HG03064 (cell line): ENCODE results near the gene POU5F1.
"Not testable (repeated sequence)": the region's sequence is repeated elsewhere in the genome, so short reads cannot be mapped to it uniquely, and the experiment has no call there.

Experiments
- ATAC-seq: cut with Tn5 transposase; IDR thresholded peaks from one replicate; pipeline ENCODE4 v1.9.1; 2021; ENCODE audit warnings: low read depth; ENCODE audit not compliant: unreplicated experiment

POU5F1 gene

DNA sequence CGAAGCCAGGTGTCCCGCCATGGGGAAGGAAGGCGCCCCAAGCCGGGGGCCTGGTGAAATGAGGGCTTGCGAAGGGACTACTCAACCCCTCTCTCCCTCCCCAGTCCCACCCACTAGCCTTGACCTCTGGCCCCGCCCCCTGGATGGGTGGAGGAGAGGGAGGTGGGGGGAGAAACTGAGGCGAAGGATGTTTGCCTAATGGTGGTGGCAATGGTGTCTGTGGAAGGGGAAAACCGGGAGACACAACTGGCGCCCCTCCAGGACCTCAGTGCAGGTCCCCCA lies at the start of gene POU5F1:
TSS of gene POU5F1 (minus strand) at position 83 of the 282 bp plus-strand sequence. CDS start at position 21, 62 bp downstream.
- ATAC-seq = no peak

DNA sequence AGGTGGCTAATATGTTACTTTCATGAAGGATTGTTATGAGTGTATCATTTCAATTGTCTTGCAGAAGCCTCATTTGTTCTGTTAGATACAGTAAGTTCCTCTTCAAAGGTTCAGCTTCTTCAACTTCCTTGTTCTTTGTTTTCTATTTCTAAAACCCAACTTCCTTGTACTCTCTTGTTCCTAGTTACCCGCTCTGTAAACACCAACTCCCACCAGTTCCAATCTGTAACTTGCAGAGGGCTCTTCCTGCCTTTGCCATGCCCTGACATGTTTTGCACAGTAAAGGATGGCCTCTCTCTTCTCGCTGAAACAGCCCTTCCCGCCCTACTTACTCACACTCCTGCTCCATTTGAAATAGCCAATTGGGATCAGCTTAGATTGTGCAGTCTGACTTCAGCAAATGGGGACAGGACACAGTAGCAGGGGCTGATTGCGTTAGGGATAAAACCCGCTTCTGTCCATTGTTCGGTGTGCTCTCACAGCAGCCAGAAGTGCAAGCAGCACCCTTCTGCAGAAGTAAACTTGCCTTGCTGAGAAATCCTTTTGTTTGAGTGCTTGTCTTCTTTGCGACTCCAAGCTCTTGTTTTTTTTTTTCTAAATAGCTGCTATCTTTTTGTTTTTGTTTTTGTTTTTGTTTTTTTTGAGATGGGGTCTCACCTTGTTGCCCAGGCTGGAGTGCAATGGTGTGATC lies 45.9 kb upstream of the POU5F1 start:
- ATAC-seq = no peak

DNA sequence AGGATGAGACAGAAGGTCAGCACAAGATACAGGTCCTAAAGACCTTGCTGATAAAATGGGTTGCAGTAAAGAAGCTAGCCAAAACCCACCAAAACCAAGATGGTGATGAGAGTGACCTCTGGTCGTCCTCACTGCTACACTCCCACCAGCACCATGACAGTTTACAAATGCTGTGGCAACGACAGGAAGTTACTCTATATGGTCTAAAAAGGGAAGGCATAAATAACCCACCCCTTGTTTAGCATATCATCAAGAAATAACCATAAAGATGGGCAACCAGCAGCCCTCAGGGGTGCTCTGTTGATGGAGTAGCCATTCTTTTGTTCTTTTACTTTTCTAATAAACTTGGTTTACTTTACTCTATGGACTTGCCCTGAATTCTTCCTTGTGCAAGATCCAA lies 44.7 kb upstream of the POU5F1 start:
- ATAC-seq = not testable (repeated sequence)

DNA sequence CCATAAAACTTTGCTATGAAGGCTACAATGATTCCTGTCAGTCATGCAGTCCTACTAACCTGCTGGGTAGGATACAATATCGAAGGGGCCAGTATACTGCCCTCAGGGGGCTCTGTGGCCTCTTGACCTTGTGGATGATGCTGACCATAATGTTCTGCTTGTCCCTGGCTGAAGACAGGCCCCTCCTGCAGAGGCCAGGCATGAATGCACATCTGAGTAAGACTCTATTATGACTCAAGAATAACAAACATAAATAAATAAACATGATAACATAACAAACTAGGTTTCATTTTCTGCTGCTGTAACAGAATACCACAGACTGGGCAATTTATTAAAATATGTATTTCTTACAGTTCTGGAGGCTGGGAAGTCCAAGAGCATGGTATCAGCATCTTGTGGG lies 44.0 kb upstream of the POU5F1 start:
- ATAC-seq = no peak

DNA sequence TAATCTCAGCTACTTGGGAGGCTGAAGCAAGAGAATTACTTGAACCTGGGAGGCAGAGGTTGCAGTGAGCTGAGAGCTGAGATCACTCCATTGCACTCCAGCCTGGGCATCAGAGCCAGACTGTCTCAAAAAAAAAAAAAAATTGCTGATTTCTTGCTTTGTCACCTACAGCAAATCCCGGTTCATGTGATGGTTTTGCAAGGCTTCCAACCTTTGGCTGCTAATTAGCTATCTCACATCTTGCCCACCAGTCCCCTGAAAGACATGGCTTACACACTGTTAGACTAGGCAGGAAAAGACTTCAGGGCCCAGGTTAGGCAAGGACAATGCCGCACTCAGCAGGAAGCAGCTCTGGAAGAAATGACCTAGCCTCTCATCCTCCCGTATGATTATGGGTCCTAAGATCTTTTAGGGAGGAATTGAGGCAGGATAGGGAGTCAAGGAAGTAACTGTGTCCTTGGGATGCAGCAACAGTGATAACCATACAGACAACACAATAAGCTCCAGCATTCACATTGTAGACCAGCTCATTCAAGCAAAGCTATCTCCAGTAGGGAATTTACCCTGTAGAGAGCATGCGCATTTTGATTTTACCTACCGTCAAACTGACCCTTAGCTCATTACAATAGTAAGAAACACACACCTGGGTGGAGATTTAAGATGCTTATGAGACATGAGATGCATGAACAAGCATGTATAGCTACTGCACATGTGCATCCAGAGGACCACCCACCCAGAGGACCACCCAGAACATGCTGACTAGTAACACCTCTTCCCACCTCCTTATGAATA lies 40.5 kb upstream of the POU5F1 start:
- ATAC-seq = no peak

DNA sequence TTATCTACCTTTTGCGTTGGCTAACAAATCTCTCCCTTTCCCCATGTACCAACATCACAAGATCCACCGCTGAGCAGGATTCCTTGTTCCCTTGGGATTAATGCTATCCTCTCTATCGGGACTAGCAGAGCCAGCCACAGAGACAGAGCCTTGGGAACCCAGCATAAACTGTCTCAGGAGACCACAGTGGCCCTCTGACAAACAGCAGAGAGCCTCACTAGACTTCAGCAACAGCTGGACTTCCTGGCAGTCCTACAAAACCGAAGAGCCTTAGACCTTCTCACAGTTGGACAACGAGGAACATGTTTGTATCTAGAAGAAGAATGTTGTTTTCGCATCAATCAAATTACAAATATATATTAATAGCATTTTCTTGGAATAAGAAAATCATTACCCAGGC lies 39.6 kb upstream of the POU5F1 start:
- no peak for ATAC-seq

DNA sequence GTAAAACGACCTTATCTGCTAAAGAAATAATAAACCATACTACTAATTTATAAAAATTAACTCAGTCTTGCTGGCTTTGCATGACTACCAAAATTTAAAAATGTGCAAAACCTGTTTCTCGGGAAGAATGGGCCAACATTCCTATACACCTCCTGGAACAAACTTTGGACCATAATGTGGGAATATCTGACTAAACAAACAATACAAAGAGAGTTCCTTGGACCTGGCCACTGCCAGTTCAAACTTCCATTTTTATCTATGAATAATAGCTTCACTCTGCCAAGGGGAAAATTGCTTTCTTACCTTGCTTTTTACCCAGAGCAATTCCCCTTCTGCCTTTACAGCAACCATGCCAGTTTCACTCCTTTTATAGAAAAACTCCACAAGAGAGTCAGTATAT lies 38.7 kb upstream of the POU5F1 start:
- ATAC-seq = no peak

DNA sequence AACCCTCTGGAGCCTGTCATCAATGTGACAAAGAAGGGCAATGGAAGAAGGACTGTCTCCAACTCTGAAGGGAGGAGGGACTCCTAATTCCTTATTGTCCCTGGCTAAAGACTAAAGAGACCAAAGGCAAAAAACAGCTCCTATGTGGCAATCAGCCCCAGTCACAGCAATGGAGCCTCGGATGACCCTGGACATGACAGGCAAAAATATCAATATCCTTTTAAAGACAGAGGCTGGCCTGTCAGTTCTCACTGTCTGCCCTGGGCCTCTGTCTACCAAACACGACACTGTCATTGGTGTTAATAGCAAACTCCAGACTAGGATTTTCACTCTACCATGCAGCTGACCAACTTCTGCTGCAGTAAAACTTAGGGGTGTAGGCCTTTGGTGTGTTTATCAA lies 38.0 kb upstream of the POU5F1 start:
- ATAC-seq = no peak

DNA sequence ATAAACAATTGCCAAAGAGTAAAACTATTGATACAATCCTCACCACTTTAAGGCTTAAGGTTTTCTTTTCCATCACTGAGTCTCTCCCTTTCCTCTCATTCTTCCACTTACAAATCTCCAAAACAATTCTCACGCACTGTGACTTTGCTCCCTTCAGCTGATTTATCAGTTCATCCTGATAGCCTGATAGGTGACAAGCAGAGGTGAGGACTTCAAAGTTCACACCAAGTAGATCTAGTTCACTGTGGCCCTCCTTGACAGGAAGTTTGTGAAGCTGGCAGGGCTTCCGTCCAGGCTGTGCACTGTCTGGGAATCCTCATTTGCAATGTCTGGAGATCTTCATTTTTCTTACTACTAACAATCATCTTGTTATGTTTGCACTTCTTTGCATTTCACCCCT lies 35.2 kb upstream of the POU5F1 start:
- ATAC-seq = no peak

DNA sequence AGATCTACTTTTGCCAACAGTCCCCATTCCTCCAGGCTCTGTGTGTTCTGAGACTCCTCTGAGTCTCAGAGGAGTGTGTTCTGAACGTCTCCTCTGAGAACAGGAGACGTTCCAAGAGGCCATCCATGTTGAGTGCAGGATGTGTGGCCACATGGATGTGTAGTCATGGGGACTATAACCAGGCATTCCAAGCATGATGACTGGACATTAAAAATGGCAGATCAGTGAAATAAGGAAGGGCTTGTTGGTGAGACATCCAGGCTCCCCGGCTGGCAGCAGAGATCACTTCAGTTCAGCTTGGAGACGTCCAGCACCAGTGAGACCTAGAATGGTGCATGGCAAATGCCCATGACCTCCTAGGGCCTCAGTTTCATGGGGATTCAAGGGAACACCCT lies 34.3 kb upstream of the POU5F1 start:
- ATAC-seq = no peak

DNA sequence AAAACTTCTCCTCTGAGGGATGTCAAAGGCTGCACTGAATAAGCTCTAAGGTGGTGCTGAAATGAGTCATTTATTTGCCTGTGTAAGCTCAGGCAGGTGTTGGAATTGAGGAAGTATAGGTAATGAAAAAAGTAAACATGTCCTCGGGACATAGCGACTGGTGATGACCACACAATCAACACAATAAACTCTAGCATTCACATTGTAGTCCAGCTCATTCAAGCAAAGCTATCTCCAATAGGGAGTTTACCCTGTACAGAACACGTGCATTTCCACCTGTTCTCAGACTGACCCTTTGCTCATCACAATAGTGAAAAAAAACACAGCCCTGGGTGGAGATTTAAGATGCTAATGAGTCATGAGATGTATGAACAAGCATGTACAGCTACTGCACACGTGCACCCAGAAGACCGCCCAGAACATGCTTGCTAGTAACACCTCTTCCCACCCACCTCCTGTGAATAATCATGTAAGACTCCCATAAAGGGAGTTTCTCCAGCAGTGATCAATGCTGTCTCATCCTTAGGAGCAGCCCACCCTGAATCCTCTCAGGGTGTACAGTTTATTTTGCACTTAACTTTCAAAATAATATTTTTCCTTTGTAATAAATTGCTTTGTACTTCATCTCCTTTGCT lies 33.0 kb upstream of the POU5F1 start:
- ATAC-seq = peak; percentile 38

DNA sequence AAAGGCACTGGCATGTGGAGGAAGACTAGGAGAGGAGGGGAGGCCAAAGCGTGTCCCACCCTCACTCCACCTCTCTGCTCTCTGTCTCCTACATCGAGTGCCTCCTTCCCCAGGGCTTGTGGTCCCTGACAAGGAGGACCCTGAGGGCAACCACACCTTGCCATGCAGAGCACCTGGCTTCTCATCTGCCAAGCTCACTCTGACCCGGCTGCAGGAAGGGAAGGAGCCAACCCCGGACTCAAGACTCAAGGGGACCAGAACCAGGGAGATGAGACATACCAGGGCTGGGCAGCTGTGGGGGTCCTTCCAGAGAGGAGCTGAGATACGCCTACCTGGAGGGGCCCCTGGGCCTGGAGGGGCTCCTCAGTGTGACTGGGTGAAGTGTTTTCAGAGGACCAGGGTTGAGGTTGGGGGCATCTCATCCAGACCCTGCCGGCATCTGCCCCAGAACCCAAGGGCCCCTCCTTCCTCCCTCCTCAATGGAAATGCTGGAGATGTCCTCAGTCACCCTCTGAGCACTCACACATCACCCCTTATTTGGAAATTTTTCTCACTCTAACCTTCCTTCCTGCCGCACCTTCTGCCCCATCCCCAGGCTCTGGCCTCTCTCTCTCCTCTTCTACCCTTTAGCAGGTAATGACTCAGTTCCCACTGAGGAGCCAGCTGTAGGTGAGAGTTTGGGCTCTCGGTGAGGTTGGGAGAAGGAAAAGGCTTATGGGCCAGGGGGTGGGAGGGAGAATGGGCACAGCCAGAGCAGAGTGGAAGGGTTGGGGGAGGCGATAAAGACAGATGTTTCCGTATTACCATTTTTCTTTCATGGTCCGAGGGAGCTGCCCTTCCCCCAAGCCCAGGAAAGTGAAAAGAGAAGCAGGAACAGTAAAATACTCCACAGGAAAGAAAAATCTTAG lies 32.0 kb upstream of the POU5F1 start:
- no peak for ATAC-seq

DNA sequence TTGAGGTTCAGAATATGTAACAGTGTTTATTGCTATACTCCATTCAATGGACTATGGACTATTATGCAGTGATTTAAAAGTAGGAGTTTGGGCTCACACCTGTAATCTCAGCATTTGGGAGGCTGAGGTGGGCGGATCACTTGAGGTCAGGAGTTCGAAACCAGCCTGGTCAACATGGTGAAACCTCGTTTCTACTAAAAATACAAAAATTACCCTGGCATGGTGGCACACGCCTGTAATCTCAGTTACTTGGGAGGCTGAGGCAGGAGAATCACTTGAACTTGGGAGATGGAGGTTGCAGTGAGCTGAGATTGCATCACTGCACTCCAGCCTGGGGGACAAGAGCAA lies 28.6 kb upstream of the POU5F1 start:
- not testable (repeated sequence) for ATAC-seq

DNA sequence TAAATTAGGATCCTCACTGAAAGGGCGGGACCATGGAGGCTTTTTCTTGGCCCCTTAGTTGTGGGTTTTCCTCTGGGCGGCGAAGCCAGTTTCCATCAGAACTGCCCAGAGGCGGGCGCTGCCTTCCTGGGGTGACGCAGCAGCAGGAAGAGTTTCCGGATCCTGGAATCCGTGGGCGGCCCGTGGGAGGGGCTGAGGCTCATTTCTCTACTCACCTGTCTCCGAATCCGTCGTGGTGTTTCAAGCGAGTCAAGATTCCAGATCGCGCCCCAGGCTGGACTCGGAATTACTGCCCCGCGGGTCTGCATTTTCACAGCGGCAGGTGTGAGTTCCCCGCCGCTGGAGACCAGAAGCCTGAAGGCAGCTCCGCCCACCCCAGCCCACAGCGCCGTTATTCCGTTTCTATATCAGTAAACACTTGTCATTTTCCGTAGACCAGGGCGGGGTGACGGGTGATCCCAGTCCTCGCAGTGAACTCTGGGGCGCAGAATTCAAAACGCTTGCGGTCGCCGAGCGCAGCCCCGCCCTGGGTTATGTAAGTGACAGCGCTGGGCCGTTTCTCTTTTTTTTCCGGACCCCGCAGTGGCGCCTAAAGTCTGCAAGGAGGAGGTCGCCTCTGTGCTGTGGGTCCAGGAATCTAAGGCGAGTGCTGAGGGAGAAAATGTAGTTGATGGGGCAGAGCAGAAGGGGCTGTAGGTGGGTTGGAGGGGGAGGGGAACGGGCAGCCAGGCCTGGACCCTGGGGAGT lies 27.2 kb upstream of the POU5F1 start:
- ATAC-seq = peak; percentile 58

DNA sequence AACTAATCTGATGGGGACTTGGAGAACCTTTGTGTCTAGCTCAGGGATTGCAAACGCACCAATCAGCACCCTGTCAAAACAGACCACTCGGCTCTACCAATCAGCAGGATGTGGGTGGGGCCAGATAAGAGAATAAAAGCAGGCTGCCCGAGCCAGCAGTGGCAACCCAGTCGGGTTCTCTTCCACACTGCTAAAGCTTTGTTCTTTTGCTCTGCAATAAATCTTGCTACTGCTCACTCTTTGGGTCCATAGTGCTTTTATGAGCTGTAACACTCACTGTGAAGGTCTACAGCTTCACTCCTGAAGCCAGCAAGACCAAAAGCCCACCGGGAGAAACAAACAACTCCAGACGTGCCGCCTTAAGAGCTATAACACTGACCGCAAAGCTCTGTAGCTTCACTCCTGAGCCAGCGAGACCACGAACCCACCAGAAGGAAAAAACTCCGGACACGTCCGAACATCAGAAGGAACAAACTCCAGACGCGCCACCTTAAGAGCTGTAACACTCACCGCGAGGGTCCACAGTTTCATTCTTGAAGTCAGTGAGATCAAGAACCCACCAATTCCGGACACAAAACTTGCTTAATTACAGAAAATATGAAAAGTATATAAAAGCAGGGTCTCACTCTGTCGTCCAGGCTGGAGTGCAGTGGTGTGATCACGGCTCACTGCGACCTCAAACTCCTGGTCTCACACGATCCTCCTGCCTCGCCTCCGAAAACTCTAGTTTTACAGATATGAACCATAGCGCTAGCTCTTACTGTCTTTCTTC lies 26.0 kb upstream of the POU5F1 start:
- not testable (repeated sequence) for ATAC-seq

DNA sequence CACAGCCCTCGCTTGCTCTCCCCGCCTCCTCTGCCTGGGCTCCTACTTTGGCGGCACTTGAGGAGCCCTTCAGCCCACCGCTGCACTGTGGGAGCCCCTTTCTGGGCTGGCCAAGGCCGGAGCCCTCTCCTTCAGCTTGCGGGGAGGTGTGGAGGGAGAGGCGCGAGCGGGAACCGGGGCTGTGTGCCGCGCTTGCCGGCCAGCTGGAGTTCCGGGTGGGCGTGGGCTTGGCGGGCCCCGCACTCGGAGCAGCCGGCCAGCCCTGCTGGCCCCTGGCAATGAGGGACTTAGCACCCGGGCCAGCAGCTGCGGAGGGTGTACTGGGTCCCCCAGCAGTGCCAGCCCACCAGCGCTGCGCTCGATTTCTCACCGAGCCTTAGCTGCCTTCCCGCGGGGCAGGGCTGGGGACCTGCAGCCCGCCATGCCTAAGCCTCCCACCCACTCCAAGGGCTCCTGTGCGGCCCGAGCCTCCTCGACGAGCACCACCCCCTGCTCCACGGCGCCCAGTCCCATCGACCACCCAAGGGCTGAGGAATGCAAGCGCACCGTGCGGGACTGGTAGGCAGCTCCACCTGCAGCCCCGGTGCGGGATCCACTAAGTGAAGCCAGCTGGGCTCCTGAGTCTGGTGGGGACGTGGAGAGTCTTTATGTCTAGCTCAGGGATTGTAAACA lies 25.0 kb upstream of the POU5F1 start:
- ATAC-seq = not testable (repeated sequence)

DNA sequence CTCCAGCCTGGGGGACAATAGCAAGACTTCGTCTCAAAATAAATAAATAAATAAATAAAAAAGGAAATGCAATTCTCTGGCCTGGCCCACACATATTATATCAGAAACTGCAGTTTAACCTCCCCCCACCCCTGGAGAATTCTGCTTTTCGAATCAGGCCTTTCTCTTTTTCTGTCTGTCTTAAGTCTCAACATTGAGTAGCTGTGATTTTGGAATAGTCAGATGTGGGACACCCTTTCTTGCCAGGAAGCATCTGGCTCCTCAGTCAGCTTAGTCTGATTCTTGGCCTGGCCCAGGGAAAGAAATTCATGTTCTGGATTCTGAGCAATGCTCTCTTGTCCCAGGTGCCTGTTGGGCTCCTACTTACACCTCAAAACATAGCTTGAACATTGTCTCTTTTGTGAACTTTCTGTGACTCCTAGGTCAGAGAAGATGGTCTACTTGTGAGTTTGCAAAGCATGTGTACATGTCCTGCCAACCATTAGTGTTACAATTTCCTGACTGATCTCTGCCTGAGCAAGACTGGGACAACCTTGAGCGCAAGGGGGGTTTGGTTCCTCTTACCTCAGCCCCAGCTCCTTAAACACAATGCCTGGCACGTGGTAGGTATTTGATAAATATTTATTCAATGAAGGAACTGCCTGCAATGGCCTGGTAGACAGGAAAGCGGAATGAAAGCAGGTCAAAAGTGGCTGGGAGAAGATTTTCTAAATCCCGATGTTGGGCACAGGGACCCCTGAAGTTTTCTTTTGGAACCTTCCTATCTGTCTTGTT lies 23.8 kb upstream of the POU5F1 start:
- no peak for ATAC-seq

DNA sequence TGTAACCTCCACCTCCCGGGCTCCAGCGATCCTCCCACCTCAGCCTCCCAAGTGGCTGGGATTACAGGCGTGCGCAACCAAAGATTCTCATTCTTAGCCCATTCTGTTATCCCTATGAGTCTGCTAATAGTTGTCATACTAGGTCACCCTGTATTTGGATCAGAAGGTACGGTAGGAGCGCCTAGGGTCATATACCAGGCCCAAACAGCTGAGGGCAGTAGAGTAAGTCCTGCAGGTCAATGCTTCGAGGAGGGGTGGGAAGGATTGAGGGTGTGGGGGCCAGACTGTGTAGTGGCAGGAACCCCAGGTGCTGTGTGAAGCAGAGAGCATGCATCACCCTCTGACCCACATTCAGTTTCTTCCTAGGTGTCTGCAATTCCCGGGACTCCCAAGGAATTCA lies 22.7 kb upstream of the POU5F1 start:
- no peak for ATAC-seq
